Skeletal muscle cell (primary cell): ENCODE data around the gene ERGIC3.

ENCODE experiments used
- DNase-seq: peaks from one replicate; pipeline ENCODE4 v3.0.0-alpha.2; 2010; ENCODE audit warnings: low read depth
- H3K4me3 ChIP-seq: 2 replicates; pipeline ENCODE4 v1.5.1; 2011; ENCODE audit warnings: low read depth, mild to moderate bottlenecking, control low read depth, low read length, moderate library complexity

ERGIC3 gene

DNA sequence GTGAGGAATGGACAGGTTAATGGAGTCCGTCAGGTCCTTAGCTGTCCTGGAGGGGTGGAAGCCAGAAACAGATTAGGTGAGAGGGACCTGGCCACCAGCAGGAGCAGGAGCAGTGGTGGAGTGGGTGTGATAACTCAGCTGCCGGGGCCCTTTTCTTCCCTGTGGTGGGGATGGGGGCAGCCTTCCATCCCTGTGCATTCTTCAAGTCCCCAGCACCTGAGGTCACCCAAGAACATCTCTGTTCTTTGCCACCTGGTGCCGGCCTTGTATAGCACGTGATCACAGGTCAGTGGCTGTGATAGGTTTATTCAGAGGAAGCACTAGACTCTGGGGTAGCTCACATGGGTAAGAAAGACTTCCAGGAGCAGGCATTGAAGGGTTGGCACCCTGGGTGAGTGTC is 16.6 kb downstream of the ERGIC3 start:
- no peak overlapping the region for H3K4me3 ChIP-seq
- no peak for DNase-seq

DNA sequence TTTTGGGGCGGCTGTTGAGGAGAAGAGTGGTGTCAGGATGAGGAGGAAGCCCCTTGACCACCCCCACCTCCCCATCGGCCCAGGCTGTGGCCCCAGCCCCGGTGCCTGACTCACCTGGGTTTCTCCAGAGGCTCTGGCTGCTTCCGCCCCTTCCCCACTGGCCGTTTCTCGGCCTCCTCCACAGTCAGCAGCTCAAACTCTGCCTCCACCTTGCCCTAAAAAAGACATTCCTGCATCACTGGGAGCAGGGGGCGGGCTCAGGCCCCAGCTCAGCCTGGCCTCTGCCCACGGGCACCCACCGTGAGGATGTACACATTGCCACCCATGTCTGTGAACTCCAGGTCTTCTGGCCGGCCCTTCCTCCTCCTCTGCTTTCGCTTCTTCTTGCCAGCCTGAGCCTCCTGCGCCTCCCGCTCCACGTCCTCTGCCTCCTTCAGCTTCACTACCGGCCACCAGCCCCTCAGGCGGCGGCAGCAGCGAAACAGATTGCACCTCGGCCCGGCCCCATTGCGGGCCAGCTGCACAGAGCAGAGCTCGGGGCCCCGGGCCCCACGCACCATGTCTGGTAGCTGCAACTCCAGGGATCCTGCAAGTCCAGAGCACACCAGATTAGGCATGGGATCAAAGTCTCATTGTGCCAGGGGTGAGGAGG is 17.3 kb downstream of the ERGIC3 start:
- no peak overlapping the region for H3K4me3 ChIP-seq
- no peak for DNase-seq

DNA sequence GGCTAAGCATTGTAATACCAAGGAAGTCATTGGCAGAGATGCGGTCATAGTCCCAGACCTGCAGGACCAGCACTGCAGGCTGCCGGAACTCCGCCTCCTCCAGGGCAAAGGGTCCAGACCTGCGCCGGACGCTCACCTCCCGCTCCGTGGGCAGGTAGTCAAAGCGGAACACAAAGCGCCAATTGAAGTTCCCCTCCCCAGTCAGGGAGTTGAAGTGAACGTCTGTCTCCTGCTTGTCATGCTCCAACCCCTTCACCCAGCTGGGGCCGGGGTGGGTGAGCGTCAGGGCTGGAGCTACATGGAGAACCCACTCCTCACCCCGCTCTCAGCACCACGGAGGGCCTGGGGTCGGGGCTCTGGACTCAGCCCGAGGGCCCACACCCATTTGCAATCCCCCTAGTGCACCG is 18.2 kb downstream of the ERGIC3 start:
- no peak overlapping the region for H3K4me3 ChIP-seq

DNA sequence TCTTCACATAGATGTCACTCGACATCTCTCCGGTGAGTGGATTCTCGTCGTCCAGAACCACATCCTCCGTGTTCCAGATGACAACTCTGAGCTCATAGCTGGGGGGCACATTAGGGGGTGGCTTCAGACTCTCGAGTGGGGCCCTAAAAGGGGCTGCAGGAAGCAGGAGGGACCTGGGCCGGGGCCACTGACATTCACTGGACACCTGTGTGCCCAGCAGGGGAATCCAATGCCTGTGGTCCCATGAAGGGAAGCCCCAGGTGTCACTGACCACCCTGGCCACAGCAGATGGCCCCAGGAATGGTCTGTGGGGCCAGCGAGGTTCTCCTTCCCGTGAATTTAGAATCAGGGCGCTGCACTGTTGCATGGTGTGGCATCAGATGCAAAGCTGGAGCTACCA is 18.7 kb downstream of the ERGIC3 start:
- H3K4me3 ChIP-seq, result no peak overlapping the region
- no peak for DNase-seq

More for the DNA sequence above, 18.2 kb downstream of the ERGIC3 start:
- DNase-seq, result no peak

DNA sequence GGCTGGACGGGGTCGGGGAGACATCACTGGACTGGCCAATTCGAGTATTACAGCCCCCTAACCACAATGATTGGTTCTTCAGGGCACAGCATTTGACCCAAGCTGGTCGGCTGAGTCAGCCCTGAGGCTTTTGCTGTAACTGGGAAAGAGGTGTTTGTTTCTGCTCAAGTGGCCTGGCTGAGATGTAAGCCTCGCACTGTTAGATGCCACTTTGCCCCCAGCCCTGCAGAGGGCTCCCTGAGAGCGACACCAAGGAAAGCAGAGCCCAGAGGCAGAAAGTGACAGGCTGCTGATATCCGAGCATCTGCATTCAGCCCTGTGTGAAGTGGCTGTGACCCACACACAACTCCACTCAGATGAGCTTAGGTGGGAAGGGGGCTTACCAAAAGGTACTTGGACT is 19.4 kb downstream of the ERGIC3 start:
- no peak overlapping the region for H3K4me3 ChIP-seq
- no peak for DNase-seq

DNA sequence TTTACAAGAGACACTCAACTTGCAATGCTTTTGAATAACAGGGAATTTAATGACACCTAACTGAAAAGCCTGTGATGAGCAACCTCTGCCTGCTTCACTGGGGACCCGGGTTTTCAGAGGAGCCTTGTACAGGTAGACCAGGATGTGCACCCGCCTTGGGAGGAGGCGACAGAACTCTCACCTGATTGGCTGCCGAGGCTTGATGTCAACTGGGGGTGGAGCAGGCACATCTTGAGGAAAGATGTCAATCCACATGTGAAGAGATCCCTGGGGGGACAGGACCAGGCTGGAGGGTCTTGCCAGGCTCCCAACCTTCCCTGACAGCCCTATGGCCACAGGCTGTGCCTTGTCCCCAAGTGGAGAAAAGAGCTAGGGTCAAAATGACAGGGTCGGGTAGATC is 19.8 kb downstream of the ERGIC3 start:
- H3K4me3 ChIP-seq, result no peak overlapping the region
- no peak for DNase-seq

DNA sequence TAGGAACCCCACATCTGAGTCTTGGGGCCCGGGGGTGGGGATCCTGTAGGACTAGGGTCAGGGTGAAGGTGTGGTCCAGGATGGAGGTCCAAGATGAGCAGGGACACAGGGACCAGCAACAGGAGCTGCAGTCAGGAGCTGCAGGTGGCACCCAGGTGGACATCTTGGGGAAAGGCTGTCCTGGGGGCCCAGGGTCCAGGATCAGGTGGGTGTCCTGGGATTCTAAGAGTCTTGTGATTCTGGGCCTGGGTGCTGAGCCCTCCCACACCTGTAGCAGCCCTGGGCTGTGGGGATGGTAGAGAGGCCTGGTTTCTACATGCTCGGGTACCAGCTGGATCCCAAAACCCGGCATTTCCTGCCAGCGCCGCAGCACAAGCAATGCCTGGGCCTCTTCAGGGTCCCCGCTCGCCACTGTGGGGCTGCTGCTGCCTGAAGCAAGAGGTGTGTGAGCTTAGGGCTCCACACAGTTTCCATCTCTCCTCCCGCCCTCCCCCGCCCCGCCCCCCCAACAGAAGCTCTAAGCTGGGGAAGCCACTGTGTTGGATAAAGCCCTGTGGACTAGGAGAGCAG is 20.7 kb downstream of the ERGIC3 start:
- DNase-seq, result no peak
- H3K4me3 ChIP-seq, result no peak overlapping the region

DNA sequence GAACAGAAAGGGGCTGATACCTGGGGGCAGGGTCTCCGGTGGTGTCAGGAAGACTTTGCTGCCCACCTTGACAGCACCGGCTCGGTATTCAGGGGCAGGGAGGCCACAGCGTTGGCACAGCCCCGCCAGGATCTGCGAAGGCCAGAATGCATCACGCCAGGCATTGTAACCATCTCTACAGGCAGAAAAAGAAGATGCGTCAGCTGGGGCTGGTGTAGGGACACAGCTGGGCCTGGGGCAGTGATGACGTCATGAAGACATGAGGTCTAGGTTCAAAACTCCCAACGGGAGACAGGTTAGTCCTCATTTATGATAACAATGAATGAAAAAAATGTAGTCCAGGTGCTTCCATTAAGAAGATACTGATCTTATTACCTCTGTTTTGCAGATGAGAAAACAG is 22.0 kb downstream of the ERGIC3 start:
- no peak for DNase-seq

DNA sequence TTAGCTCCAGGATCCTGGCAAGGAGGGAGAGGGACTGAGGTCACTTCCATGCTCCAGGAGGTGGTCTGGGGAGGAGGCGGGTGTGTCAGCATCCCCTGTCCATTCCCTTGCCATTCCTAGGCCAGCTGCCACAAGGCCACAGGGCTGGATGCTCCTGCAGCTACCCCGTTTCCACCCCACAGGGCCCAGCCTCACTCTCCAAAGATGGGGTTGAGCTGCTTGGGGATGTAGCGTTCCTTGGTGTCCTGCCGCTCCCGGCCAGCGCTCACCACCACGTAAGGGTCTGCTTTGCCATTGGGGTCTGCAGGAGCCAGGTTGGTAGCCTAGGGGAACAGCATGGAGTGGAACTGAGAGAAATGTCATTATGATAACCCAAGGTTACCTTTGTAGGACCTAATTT is 23.0 kb downstream of the ERGIC3 start:
- DNase-seq, result no peak
- no peak overlapping the region for H3K4me3 ChIP-seq

More for the DNA sequence above, 22.0 kb downstream of the ERGIC3 start:
- no peak overlapping the region for H3K4me3 ChIP-seq

DNA sequence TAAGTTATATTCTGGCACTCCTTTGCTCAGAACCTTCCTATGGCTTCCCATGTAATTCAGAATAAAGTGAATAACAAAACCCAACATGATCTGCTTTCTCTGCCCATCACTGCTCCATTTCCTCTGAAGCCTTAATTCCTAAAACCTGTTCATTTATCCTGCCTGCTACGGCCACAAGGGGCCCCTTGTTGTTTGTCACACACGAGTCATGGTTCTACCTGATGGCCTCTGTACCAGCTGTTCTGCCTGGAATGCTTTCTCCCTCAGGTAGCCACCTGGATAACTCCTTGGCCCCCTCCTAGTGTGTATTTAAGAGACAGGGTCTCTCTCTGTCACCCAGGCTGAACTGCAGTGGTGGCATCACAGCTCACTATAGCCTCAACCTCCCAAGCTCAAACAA is 26.8 kb downstream of the ERGIC3 start:
- no peak overlapping the region for H3K4me3 ChIP-seq
- DNase-seq, result no peak

DNA sequence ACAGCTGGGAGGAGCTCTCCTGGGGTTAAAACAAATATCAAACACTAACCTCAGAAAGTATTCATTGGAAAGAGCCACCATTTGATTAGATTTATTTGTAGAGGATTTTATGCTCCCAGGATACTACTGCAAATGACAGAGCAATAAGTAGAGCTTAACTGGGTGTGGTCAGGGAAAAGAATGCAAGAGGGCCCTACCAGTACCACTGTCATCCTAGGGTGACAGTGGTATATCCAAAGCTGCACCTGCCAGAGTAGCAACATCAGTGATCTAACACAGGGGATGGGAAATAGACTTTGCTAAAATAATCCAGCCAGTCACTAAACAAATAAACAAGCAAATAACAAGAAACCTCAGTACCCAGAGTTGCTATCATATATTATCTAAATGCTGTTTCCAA is 29.7 kb downstream of the ERGIC3 start:
- DNase-seq, result no peak
- H3K4me3 ChIP-seq, result no peak overlapping the region

DNA sequence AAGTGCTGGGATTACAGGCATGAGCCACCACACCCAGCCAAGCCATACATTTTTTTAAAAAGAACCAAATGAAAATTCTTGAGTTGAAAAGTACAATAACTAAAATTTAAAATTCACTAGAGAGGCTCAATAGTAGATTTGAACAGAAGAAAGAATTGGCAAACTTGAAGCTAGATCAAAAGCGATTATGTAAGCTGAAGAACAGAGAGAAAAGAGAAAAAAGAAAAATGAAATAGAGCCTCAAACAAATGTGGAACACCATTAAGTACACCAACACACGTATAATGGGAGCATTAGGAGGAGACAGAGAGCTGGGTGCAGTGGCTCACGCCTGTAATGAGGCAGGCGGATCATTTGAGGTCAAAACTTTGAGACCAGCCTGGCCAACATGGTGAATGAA is 31.0 kb downstream of the ERGIC3 start:
- no peak overlapping the region for H3K4me3 ChIP-seq

DNA sequence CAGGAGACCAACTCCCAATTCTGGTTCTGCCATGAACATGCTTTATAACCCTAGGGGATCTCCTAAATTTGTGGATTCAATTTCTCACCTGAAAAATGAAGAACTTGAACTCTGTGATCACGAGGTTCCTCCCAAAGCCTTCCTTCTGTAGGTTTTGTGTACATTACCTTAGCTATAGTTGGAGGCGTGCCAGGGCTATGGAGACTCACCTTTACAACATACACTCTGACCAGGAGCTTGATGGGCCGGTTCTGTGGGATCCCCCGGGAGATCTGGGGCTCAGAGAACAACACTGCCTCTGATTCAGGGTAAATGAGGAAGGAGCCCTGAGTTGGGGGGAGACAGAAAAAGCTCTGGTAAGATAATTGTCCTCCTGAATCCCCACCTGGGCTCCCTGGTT is 34.1 kb downstream of the ERGIC3 start:
- no peak overlapping the region for H3K4me3 ChIP-seq
- no peak for DNase-seq

More for the DNA sequence above, 31.0 kb downstream of the ERGIC3 start:
- no peak for DNase-seq

DNA sequence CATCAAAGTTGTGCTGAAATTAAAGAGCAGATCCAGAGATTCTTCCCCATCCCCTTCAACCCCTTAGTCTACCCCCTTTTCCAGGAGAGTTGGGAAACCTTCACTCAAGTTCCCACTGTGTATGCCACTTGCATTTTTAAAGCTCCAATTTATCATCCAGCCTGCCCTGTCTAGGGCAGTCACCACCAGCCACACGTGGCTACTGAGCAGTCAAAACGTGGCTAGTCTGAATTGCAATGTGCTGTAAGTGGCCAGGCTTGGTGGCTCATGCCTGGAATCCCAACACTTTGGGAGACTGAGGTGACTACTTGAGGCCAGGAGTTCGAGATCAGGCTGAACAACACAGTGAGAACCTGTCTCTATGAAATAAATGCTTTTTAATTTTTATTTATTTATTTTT is 34.9 kb downstream of the ERGIC3 start:
- DNase-seq, result no peak
- H3K4me3 ChIP-seq, result no peak overlapping the region

DNA sequence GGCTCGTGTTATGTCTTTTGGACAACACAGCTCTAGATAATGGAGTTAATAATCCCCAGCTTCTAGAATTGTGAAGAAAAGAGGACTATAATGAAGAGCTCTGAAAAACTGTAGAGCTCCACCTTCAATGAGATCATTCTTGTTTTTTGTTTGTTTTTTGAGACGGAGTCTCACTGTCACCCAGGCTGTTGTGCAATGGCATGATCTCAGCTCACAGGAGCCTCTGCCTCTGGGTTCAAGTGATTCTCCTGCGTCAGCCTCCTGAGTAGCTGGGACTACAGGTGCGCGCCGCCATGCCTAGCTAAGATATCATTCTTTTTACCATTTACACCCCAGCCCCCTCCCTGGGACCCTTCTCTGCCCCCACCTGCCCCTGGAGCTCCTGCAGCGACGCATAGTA is 36.6 kb downstream of the ERGIC3 start:
- no peak for DNase-seq
- H3K4me3 ChIP-seq, result no peak overlapping the region

DNA sequence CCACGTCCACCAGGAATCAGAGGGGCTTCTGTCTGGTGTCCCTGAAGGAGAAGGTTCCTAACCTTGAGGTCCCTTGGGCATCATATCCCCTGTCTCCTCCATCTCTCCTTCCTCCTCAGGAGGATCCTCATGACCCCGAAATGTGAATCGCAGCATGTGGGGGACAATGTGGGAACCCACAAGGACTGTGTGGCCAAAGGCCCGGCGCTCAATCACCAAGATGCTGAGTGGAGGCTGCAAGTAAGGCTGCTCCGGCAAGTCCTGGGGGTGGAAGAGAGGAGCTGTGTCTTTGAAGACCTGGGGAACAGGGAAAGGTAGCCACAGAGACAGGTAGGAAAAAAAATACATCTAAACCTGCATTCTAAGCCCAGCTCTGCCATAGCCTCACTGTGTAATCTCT is 37.3 kb downstream of the ERGIC3 start:
- no peak for DNase-seq
- H3K4me3 ChIP-seq, result no peak overlapping the region

DNA sequence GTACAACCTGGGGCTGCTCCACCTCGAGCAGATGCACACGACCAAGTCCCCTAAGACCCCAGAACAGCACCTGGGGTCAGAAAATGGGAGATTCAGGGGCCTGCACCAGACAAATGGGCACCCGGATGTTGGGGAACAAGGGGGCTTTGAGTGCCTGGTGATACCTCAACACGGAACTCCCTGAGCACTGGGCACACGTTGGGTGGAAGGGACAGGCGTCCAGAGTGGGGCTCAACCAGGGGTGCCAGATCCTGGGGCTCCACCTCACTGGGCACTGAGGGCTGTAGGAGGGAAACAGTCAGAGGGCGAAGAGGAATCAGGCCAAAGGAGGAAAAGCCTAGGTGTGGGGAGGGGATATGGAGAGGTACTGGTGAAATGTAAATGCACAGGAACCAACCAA is 40.3 kb downstream of the ERGIC3 start:
- H3K4me3 ChIP-seq, result no peak overlapping the region
- no peak for DNase-seq

DNA sequence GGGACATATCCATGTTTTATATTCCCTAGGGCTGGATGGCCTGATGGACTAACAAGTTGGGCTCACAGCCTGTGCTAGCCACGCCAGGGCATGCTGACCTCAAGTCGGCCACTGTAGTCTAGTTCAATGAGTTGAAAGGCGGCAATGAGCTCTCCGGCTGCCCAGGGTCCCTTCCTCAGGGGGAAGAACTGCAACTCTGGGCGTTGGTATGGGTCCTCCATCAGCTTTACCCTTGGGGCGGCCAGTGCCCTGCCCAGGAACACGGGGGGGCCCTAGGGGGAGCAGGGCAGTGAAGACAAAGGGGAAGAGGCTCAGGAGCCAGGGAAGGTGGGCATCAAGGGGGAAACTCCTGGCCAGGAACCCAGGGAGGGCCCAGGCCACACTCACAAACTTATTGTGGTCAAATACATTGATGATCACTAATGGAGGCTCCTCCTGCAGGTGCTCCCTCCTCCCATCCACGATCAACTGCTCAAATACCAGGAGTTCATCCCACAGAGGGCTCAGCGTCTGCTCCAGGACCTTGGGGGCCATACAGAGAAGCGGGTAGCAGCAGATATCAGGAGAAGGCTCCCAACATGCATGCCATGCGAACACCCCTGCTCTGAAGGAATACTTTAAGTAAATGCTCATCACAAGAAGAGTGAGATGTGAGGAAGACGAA is 41.0 kb downstream of the ERGIC3 start:
- DNase-seq, result no peak
- H3K4me3 ChIP-seq, result no peak overlapping the region

DNA sequence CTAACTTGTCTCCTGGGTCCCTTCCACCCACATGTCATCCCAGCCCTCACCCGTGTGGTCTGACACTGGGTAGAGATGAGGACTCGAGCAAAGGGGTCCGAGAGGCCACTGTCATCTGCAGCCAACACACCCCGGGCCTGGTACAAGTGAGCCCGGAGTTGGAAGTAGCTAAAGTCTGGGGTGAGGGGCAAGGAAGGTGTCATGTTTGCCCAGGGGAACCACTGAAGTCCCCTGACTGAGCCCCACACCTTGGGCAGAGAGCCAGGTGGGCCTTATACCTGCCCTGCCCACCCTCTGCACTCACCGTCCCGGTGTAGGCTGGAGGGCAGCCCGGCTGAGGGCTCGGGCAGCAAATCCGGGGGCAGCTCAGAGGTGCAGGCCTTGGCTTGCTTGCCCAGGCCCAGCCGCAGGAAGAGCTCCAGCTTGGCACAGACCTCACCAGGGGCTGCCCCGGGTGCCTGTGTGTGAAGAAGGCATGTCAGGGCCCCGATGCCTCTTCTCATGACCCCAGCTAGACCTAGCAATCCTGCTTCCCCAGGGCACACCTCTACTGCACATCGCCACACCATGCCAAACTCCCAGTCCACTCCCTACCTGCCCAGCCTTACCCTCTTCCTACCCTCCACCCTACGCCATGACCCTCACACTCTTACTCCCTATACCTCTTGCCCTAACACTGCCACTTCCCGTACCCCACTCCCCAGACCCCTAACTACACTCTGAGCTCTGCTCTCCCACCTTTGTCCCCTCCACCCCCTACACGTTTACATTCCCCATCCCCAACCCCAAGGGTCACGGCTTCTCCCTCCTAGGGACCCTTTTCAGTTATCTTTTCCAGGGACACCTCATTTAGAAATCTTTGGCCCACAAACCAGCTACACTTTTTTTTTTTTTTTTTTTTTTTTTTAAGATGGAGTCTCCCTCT is 42.0 kb downstream of the ERGIC3 start:
- no peak for DNase-seq

DNA sequence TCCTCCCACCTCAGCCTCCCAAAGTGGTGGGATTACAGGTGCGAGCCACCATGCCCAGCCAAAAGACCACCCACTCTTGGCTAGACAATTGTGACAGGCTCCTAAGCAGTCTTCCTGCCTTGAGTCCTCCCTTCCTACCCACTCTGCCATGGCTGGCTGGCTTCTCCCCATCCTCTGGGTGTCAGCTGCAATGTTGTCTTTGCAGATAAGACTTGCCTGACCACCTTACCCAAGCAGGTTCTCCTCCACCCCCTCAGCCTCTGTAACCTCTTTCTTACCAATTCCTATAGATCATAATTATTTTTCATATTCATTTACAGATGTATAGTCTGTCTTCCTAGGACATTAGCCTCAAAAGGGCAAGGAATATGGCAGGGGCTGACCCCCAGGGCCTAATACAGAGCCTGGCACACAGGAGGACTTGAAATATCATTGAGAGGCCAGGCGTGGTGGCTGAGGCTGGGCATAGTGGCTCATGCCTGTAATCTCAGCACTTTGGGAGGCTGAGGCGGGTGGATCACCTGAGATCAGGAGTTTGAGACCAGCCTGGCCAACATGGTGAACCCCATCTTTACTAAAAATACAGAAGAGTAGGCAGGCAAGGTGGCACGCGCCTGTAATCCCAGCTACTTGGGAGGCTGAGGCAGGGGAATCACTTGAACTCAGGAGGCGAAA is 45.0 kb downstream of the ERGIC3 start:
- no peak overlapping the region for H3K4me3 ChIP-seq
- no peak for DNase-seq

More for the DNA sequence above, 42.0 kb downstream of the ERGIC3 start:
- no peak overlapping the region for H3K4me3 ChIP-seq
